Measurements from ENCODE around the gene IRF3. TPM values are rescaled to one million over a fixed set of nuclear protein-coding genes. Genes with fewer than 3 reads are reported as not detected.

IRF3 gene
- total RNA-seq, 1 experiment from 2014 or later = 432 TPM

DNA sequence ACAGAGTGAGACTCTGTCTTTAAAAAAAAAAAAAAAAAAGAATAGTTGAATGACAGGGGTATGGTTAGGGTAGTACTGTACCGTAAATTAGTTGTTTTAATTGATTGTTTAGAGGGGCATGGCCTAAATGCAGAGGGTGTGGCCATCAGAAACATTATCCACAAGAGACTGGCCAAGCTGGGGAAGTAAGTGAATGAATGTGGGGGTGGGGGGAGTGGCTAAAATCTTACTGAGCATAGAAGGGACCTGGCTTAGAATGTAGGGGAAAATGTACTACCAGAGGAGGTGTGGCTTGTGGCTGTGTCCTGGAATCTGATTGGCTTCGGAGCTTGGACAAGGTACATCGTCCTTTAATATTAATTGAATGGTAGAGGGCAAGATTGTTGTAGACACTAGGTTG lies 3.9 kb upstream of the IRF3 start:
- DNase-seq (ENCODE audit: low spot score) = no peak

DNA sequence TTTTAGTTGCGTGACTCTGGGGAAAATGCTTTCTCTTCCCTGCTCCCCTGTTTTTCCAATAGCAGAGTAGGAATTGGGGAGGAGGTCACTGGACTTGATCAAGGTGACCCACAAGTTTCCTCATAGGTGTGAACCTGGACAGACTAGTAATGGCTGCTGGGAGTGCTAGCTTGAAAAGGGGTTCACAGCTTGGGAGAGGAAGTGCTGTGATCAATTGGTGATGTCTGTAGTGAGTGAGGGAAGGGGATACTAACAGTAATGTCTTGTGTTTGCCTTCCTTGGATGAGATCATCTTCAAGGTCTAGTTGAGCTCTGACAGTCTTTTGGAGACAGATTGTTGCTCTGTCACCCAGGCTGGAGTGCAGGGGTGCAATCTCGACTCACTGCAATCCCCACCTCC lies 1.8 kb upstream of the IRF3 start:
- no peak for DNase-seq (ENCODE audit: low spot score)

DNA sequence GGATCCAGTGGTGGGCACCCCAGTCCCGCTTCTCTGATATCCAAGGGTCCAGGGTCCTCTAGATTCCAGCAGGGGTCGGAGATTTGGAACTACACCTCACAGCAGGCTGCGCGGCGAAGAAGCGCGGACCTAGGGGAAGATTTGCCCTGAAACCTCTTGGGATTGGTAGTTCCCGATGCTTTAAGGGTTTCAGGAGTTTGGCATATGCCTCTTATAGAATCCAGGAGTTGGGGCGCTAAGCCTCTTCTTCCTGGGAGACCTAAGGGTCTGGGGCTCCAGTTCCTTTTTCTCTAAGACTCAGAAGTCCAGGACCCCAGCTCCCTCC lies 425 bp upstream of the IRF3 start:
- no peak for DNase-seq (ENCODE audit: low spot score)

DNA sequence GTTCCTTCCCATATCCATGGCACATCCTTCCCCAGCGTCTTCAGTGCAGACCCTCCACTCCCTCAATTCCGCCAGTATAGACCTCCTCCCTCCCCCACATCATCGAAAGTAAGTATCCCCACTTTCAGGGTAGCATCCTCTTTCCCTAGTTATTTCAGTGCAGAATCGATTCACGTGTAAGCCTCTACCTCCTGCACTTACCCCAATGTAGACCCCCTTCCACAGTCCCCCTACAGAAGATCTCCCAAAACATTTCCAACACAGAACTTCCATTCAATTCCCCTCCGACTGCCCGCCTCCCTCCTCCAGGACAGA lies 664 bp downstream of the IRF3 start:
- no peak for DNase-seq (ENCODE audit: low spot score)

DNA sequence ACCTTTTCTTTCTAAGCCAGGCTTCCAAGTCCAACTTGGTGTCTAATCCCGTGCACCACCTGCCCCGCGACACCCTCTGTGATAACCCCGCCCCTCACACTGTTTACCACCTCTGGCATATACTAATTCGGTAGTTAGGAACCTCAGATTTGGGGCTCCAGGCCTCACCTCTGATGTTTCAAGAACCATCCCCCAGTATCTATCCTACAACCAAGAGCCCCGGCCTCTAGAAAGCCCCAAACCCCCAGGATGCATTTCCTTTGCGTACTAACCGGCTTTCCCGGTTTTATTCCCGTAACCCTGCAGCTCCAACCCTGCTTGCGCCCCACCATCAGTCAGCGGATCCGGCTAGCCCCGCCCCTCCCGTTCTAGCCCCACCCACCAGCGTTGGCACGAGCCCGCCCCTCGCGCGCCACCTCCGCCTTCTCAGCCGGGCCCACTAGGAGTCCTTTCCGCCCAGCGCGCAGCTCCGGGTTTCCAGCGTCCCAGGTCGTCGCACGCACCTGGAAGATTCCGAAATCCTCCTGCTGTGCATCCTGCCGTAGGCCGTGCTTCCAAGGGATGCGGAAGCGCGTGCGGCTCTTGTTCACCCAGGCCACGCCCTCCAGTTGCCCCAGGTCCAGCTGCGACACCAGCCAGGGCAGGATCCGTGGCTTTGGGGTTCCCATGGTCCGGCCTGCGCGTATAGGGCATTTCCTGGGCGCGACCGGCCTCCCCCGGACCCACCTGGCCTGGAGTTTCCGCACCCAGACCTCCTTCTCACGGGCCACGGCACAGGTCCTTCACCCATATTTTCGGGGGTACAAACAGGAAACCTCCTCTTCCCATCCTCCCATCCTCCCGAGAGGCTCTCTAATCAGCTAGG lies 1.3 kb downstream of the IRF3 start:
- DNase-seq (ENCODE audit: low spot score) = peak; percentile 99

DNA sequence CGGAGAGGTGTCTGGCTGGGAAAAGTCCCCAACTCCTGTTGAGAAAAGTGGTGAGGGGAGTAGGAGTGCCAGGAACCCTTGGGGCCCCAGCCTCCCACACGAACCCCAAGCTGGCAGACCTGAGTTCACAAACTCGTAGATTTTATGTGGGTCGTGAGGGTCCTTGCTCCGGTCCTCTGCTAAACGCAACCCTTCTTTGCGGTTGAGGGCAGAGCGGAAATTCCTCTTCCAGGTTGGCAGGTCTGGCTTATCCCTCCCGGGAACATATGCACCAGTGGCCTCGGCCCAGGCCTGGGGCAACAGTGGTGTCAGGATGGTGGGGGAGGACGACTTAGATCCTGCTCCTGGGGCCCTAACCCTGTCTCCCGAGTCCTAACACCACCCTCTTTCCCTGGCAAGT lies 2.4 kb downstream of the IRF3 start:
- no peak for DNase-seq (ENCODE audit: low spot score)

DNA sequence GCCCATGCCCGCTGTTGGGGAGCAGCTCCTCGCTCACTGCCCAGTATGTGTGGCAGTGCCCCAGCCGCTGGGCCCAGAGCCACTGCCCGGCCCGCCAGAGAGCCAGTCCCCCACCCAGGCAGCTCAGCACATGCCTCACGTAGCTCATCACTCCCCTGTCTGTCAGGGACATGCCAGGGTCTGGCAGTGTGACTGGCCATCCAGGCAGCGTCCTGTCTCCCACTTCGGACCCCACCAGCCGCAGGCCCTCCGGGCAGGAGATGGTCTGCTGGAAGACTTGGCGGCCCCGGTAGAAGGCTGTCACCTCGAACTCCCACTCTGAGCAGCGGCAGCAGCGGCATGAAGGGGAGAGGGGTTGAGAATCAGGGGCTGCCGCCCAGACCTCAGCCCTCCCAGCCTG lies 3.6 kb downstream of the IRF3 start:
- no peak for DNase-seq (ENCODE audit: low spot score)

DNA sequence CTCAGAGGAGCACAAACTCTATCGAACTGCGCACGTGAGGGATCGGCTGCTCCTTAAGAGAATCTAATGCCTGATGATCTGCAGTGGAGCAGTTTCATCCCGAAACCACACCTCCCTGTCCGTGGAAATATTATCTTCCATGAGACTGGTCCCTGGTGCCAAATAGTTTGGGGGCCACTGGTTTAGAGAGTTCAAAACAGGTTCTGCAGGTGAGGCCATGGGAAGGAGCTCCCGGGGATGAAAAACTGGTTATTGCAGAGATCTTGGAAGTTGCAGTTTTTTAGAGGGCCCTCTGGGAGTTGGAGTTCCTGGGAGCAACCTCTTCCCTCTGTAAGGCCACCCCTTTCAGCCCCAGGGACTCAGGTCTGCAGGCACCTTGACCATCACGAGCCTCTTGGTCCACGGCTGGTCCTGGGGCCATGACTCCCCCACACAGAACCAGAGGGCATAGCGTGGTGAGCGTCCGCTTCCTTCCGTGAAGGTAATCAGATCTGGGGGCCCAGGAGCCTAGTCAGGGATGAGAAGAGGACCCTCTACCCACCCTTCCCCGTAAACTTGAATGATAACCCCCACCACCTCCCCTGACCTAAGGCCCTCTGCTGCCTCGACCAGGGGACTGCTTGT lies 5.2 kb downstream of the IRF3 start:
- no peak for DNase-seq (ENCODE audit: low spot score)

DNA sequence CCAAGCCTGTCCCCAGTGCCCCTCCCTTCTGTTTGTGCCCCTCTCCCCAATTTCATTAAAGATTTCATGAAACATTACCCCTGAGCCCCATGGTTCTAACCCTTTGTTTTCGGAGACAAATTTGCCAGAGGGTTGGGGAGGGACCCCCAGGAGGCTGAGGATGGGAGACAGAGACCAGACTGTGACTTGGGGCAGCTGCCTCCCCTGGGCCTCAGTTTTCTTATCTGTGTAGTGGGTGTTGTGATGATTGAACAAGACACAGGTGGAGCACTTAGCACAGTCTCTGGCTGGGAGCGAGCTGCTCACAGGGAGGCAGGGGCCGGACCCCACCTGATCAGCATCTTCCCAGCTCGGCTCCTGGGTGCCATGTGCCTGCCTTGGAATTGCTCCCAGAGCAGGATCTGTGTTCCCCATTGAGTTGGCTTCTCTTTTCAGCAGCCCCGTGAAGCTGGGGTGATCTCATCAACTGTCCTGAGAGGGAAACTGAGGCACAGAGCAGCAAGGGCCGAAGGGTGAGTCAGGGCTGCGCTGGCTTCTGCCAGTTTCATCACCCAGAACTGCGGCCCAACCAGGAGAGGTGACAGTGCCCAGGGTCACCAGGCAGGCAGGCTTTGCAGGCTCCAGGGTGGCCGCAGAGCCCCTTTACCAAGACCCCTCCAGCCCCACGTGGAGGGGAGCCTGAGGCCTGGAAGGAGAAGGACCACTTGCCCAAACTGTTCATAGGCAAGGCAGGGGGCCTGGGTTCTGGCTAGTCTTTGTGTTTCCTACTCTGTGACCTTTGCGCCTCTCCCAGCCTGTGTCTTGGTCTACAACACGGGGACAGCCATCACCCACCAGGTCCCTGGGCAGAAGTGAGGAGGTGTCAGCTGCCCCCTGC lies 6.9 kb downstream of the IRF3 start:
- no peak for DNase-seq (ENCODE audit: low spot score)

DNA sequence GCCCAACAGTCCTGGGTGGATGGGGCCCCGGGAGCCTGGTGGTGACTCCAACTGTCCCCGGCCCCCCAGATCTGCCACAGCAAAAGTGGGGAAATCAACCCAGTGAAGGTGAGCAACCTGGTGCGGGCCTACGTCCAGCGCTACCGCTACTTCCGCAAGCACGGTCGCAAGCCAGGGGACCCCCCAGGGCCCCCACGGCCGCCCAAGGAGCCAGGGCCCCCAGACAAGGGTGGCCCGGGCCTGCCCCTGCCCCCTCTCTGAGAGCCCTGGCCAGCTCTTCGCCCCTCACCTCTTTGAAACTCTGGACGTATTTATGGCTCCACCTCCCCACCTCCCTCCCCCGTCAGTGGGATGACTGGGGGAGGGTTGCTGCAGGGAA lies 7.5 kb downstream of the IRF3 start:
- DNase-seq (ENCODE audit: low spot score) = no peak

DNA sequence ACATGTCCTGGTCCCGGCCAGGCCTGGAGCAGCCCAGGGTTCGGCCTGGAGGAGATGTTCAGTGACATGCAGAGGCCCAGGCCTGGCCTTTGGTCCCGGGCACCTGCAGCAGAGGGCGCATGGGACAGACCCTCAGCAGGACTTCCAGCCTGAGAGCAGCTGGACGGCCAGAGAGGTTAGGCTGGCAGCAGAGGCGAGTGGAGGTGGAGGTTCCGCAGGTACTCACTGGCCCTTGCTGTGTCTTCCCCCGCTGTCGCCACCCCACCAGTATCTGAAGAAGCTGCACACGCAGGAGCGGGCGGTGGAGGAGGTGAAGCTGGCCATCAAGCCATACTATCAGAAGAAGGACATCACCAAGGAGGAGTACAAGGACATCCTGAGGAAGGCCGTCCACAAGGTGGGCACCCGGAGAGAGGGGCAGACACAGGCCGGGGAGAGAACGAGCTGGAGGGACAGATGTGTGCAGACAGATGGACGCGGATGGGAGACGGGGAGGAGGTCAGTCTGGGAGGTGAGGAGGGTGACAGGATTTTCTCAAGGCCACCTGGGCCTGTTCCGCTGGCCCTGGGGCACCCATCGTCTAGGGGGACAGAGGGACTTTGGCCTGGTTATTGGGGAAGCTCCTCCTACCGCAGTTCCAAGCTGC lies 8.0 kb downstream of the IRF3 start:
- DNase-seq (ENCODE audit: low spot score) = no peak

DNA sequence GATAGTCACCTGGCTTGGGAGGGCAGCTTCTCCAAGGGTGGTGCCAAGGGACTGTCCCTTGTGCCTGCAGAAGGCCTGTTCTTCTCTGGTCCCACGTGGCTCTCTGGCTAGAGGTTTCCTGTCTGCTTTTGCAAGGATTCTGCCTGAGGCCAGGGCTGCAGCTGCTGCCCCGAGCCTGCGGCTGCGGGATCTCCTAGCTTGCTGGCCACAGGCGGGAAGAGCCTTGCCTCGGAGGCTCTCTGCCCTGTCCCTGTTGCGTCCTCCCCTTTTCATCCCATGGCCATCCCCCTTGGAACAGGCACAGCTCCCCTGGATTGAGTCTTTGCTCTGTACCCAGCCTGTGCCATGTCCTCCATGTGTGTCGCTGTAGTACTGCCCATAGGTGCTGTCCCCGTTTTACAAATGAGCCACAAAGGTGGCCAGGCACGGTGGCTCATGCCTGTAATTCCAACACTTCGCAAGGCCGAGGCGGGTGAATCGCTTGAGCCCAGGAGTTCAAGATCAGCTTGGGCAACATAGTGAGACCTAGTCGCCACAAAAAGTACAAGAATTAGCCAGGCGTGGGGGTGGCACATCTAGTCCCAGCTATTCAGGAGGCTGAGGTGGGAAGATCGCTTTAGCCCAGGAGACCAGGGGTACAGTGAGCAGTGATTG lies 9.1 kb downstream of the IRF3 start:
- no peak for DNase-seq (ENCODE audit: low spot score)

DNA sequence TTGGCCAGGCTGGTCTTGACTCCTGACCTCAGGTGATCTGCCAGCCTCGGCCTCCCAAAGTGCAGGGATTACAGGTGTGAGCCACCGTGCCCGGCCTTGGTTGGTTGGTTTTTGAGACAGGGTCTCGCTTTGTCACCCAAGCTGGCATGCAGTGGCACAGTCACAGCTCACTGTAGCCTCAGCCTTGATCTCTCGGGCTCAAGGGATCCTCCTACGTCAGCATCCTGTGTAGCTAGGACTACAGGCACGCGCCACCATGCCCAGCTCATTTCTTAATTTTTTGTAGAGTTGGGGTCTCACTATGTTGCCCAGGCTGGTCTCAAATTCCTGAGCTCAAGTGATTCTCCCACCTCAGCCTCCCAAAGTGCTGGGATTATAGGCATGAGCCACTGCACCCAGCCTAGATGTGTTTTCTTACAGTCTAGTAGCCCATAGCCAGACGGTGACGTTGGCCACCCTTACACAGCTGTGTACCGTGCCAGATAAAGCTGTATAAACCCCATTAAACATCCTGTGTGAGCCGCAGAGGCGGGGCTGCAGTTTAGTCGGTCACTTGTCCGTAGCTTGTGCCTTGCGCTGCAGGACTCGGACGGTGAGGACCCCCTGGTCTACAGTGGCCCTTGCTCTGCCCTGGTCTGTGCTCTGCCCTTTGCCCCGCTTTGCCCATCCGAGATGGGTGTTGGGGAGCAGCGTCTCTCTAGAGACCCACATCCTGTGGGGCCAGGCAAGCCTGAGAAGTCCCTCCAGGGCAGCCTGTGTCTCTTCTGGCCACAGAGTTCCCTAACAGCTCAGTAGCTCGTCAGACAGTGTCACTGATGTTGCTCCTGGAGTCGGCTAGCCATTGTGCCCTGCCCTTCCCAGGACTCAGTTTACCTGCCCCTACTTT lies 9.8 kb downstream of the IRF3 start:
- DNase-seq (ENCODE audit: low spot score) = no peak

DNA sequence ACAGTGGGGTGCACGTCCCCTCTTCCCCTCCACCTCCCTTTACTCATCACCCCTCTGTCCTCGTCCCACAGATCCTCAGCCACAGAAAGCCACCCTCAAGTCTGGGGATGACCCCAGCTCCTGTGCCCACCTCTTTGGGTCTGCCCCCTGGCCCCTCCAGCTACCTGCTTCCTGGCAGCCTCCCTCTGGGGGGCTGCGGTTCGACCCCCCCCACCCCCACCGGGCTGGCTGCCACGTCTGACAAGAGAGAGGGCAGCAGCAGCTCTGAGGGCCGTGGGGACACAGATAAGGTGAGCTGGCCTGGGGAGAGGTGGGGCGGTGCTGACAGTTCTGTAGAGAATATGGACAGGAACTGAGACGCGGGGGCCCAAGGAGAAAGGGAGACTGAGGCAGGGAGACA lies 11.1 kb downstream of the IRF3 start:
- no peak for DNase-seq (ENCODE audit: low spot score)

DNA sequence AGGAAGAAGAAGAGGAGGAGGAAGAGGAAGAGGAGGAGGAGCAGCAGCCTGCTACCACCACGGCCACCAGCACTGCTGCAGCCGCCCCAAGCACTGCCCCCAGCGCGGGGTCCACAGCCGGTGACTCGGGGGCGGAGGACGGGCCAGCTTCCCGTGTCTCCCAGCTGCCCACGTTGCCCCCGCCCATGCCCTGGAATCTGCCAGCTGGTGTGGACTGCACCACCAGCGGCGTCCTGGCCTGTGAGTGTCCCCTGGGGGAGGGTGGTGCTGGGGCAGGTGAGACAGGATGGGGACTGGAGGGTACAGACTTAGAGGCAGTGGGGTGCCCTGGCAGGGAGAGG lies 12.2 kb downstream of the IRF3 start:
- no peak for DNase-seq (ENCODE audit: low spot score)

DNA sequence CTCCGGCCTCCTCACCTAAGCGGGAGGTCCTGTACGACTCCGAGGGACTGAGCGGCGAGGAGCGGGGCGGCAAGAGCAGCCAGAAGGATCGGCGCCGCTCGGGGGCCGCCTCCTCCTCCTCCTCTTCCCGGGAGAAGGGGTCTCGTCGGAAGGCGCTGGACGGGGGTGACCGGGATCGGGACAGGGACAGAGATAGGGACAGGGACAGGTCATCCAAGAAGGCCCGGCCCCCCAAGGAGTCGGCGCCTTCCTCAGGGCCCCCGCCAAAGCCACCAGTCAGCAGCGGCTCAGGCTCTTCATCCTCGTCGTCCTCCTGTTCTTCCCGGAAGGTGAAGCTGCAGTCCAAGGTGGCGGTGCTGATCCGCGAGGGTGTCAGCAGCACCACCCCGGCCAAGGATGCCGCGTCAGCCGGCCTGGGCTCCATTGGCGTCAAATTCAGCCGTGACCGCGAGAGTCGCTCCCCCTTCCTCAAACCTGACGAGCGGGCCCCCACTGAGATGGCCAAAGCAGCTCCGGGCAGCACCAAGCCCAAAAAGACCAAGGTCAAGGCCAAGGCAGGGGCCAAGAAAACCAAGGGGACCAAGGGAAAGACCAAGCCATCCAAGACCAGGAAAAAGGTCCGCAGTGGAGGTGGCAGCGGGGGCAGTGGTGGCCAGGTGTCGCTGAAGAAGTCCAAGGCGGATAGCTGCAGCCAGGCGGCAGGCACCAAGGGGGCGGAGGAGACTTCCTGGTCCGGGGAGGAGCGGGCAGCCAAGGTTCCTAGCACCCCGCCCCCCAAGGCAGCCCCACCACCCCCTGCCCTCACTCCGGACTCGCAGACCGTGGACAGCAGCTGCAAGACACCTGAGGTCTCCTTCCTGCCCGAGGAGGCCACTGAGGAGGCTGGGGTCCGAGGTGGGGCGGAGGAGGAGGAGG lies 12.8 kb downstream of the IRF3 start:
- DNase-seq (ENCODE audit: low spot score) = no peak

DNA sequence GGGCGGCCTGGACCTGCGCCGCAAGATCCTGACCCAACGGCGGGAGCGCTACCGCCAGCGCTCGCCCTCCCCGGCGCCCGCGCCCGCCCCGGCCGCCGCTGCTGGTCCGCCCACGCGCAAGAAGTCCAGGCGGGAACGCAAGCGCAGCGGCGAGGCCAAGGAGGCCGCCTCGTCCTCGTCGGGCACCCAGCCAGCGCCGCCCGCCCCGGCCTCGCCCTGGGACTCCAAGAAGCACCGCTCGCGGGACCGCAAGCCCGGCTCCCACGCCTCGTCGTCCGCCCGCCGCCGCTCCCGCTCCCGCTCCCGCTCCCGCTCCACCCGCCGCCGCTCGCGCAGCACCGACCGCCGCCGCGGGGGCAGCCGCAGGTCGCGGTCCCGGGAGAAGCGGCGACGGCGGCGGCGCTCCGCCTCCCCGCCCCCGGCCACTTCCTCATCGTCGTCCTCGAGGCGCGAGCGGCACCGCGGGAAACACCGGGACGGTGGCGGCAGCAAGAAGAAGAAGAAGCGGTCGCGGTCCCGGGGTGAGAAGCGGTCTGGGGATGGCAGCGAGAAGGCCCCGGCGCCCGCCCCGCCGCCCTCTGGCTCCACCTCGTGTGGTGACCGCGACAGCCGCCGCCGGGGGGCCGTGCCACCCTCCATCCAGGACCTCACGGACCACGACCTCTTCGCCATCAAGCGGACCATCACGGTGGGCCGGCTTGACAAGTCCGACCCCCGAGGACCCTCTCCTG lies 13.7 kb downstream of the IRF3 start:
- DNase-seq (ENCODE audit: low spot score) = no peak

DNA sequence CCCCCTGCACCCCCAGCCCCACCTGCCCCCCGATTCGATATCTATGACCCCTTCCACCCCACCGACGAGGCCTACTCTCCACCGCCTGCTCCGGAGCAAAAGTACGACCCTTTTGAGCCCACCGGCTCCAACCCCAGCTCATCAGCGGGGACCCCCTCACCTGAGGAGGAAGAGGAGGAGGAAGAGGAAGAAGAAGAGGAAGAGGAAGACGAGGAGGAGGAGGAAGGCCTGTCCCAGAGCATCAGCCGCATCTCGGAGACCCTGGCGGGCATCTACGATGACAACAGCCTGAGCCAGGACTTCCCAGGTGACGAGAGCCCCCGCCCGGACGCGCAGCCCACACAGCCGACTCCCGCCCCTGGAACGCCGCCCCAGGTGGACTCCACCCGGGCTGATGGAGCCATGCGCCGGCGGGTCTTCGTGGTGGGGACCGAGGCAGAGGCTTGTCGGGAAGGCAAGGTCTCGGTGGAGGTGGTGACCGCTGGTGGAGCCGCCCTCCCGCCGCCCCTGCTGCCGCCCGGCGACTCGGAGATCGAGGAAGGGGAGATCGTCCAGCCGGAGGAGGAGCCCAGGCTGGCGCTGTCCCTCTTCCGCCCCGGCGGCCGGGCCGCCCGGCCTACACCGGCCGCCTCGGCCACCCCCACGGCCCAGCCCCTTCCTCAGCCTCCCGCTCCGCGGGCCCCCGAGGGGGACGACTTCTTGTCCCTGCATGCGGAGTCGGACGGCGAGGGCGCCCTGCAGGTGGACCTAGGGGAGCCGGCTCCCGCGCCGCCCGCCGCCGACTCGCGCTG lies 14.4 kb downstream of the IRF3 start:
- DNase-seq (ENCODE audit: low spot score) = no peak
